Midbrain (tissue), 1 donor: ENCODE measurements around the gene CKS1B.
A peak's percentile ranks its signal among the peaks of the same experiment; 100 is the strongest.

Experiments
- DNase-seq: peaks from one replicate; lab custom pipeline; 2025; lab: John Stamatoyannopoulos, UW

CKS1B gene

GRCh38 chr1:154987326-154987725 is 12.8 kb downstream of the CKS1B start:
- DNase-seq, result no peak

DNA sequence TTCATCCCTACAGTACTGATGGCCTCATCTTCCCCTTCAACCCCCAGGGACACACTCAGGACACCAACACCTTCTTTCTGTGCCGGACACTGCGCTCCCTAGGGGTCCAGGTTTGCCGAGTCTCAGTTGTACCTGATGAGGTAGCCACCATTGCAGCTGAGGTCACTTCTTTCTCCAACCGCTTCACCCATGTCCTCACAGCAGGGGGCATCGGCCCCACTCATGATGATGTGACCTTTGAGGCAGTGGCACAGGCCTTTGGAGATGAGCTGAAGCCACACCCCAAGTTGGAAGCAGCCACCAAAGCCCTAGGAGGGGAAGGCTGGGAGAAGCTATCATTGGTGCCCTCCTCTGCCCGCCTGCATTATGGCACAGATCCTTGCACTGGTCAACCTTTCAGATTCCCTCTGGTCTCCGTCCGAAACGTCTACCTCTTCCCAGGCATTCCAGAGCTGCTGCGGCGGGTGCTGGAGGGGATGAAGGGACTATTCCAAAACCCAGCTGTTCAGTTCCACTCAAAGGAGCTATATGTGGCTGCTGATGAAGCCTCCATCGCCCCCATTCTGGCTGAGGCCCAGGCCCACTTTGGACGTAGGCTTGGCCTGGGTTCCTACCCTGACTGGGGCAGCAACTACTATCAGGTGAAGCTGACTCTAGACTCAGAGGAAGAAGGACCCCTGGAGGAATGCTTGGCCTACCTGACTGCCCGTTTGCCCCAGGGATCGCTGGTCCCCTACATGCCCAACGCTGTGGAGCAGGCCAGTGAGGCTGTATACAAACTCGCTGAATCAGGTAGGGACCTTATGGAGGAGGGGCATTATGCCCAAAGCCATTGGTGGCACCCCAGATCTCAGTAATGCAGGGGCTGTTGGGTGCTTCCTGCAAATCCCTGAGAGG is 13.8 kb downstream of the CKS1B start:
- no peak for DNase-seq

DNA sequence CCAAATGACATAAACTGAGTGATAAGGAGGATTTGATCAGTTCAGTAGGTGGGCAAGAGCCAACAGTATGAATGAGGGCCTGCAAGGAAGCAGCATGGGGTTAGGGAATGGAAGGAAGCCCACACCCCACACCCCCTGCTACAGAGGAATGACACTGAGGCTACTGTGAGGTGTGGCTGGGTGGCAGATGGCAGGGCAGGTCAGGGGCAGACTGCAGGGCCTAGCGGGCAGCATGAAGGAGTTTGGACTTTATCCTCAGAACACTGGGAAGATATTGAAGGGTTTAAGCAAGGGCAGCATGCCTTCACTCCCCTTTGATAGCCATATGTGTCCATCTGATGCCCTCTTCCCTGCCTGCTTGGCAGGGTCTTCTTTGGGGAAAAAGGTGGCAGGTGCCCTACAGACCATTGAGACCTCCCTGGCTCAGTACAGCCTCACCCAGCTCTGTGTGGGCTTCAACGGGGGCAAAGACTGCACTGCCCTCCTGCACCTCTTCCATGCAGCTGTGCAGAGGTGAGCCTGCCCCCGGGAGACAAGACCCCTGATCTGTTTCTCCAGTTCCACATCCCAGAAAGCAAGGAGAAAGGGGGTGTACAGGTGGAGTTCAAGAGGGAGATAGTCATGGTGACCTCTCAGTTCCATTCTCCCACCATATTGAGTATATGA is 14.8 kb downstream of the CKS1B start:
- DNase-seq, result no peak

GRCh38 chr1:154990276-154990675 is 15.8 kb downstream of the CKS1B start:
- no peak for DNase-seq

DNA sequence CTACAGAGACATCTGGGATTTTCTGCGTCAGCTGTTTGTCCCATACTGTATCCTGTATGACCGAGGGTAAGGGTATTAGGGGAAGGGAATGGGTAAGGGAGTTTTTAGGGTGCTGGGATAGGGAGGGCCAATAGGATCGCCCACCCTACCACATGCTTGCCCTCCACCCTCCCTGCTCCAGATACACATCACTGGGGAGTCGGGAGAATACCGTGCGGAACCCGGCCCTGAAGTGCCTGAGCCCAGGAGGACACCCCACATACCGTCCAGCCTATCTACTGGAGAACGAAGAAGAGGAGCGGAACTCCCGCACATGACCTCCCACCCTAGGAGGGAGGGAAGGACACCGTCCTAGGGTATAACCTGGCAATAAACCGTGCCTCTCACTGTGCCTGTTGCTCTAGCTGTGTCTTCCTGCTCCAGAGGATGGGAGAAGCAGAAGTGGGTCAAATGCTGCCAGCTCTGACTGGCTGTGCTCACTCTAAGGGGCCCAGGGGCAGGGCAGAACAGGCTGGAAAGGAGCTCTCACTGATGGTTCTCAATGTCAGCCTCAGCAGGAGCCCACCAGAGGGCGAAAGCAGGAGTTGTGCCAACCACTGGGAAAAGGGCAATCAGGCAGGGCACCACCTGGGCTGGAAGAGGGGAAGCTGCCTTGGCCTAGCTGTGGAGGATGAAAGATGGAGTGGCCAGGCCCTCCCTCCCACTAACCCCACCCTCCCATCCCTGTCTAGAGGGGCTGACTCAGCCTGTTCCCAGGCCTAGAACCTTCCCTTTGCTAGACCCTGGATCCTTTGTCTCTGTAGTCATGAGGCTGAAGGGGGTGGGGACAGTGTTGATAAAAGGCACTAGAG is 18.5 kb downstream of the CKS1B start:
- no peak for DNase-seq

DNA sequence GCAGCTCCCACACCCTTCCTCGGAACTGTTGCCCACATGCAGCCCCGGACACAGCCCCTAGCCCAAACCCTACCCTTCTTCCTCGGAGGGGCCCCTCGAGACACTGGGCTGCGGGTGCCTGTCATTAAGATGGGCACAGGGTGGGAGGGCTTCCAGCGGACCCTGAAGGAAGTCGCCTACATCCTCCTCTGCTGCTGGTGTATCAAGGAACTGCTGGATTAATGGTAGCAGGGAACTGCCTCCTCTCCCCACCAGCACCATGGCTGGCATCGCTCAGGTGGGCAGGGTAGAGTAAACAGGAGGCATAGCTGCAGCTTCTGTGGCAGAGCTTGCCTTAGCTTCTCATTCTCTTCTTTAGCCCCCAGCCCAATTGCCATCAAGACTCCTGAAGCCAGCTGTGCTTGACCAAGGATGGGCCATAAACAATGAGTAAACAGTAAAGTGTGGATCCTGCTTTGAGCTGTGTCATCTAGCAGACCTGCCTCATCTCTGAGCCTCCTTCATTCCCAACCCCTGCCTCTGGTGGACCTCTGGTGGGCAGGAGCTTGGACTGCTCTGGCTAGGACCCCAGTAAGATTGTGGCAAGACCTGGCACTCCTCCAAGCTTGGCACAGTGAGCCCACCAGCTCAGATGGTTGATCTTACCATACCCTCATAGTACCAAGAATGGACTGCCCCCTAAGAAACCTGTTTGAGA is 19.2 kb downstream of the CKS1B start, which contains the start of gene LENEP:
Gene LENEP, plus strand, starts transcription at position 15 of the 697 bp plus-strand sequence. Its CDS starts 22 bp downstream, at position 37.
- DNase-seq, result no peak

GRCh38 chr1:154994269-154994587 is 19.7 kb downstream of the CKS1B start:
- no peak for DNase-seq

- DNase-seq, result no peak
Observed at GRCh38 chr1:154994591-154994990, 20.1 kb downstream of the CKS1B start.

DNA sequence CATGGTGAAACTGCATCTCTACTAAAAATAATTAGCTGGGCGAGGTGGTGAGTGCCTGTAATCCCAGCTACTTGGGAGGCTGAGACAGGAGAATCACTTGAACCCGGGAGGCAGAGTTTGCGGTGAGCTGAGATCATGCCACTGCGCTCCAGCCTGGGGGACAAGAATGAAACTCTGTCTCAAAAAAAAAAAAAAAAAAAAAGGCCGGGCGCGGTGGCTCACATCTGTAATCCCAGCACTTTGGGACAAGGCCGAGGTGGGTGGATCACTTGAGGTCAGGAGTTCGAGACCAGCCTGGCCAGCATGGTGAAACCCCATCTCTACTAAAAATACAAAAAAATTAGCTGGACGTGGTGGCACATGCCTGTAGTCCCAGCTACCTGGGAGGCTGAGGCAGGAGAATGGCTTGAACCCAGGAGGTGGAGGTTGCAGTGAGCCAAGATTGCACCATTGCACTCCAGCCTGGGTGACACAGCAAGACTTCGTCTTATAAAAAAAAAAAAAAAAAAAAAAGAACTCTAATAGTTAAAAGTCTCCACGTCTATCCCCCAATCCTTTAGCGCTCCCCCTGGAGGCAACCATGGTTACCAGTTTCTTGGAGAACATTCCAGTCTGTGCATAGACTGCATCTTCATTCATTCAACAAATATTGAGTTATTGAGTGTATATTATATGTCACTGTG is 21.0 kb downstream of the CKS1B start:
- DNase-seq, result peak; percentile 48

GRCh38 chr1:154996966-154997701 is 22.7 kb downstream of the CKS1B start:
- no peak for DNase-seq

- no peak for DNase-seq
Observed at GRCh38 chr1:154998201-154998780, 23.8 kb downstream of the CKS1B start.

- peak; percentile 18 for DNase-seq
Observed at GRCh38 chr1:154998818-154999570, 24.5 kb downstream of the CKS1B start.

DNA sequence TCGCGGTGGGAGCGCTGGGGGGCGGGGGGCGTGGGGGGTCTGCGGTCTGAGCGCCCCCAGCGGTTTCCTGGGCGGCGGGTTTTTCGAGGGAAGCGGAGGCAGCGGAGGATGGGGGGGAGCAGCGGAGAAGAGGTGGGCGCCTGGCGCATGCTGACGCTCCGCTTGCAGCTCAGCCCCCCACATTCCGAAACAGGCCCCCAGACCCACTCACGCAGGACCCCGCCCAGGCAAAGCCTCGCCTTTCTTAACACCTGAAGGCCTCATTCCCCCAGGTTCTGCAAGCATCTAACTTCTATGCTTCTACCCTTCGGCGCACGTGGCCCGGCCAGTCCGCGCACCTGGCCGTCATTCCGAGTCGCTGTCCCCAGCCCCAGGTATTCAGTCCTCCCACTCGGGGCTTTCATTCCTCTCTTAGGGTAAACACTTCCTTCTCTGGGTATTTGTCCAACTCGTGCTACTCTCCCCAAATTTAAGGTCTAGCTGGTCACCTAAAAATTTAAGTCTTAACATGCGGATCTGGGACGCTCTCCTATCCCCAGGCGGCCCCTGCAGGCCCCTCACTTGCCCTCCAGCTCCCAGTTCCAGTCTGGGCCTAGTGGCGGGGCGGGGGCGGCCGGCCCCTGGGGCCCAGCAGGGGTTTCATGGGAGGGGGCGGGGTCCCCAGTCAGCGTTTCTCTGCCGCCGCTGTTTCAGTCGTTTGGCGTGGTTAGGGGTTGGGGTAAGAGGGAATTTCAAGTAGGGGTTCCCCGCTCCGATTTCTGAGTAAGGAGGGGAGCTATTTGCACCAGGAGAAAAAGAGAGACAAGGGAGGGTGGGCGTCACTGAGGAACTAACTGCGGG is 25.3 kb downstream of the CKS1B start:
- DNase-seq, result no peak

GRCh38 chr1:155000411-155000725 is 25.9 kb downstream of the CKS1B start:
- peak; percentile 77 for DNase-seq

DNA sequence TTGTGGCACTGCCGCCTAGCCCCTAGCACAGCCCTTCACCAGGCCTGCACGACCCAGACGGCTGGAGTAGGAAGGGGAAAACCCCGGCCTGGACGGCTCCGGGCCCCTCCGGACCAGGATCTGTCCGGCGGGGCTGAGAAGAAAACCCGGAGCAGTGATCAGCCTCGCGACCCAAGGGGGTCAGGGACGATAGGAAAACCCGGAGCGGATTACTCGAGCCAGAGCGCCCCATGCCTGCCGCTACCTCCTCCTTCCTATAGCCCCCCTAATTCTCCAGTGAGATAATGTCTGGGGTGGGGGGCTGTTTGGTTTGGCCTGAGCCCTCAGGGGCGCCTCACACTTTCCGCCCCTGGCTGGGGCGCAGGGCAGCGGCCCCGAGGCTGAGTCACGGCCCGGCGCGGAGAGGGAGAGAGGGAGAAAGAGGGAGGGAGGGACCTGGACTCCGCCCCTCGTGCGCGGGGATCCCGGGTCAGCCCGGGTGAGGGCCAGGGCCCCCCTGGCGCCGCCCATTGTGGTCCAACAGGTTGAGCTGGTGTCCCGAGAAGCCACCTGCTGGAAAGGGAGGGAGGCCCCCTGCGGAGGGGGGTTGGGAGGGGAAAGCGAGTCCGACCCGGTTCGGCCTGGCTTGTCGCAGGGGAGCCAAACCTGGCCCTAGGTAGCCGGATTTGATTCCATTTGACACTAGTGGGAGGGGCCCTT is 26.4 kb downstream of the CKS1B start:
- DNase-seq, result peak; percentile 91

- no peak for DNase-seq
Observed at GRCh38 chr1:155001425-155001674, 26.9 kb downstream of the CKS1B start.

- peak; percentile 99 for DNase-seq
Observed at GRCh38 chr1:155001675-155002463, 27.4 kb downstream of the CKS1B start.
